ENCODE results near the gene BPIFA3. TPM values are rescaled to one million over a fixed set of nuclear protein-coding genes. Genes with fewer than 3 reads are reported as not detected.

Gene BPIFA3
- total RNA-seq: not detected in 2 replicates

GRCh38 chr20:33217052-33217451 lies at the start of gene BPIFA3:
TSS of gene BPIFA3 (plus strand) at chr20:33217352. CDS start at chr20:33217537, 185 bp downstream.

GRCh38 chr20:33167859-33168258 lies 49.3 kb upstream of the BPIFA3 start, which contains the start of gene BPIFA2:
TSS of gene BPIFA2 (plus strand) at chr20:33168159. CDS start at chr20:33169146, 987 bp downstream.

DNA sequence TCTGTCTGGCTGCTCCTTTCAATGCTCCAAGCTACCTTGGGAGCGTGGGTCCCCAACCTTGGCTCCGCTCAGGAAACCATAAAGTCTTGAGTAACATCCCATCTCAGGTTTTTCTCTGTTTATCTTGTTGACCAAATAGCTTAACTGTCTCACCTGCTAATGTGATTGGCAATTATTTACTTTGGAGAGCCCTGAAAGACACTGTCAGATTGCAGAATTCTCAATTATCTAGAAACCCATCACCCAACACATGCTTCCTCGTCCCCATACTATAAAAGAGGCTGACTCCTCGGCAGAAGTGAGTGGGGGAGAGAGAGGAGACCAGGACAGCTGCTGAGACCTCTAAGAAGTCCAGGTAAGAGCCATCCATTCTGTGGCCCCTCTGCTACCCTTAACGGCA lies 18.5 kb downstream of the BPIFA3 start, which contains the start of gene BPIFA1:
Gene BPIFA1, plus strand, starts transcription at position 301 of the 400 bp plus-strand sequence. CDS start 1,716 bp downstream, outside the sequence.

Other genes starting within 250 kb of the BPIFA3 start
- not detected in 2 replicates for gene SUN5, start 212.9 kb upstream of the BPIFA3 start, total RNA-seq
- not detected in 2 replicates for gene BPIFB2, start 209.6 kb upstream of the BPIFA3 start, total RNA-seq
- not detected in 2 replicates for gene BPIFB6, start 185.7 kb upstream of the BPIFA3 start, total RNA-seq
- gene BPIFB3, start 163.4 kb upstream of the BPIFA3 start, total RNA-seq: not detected in 2 replicates
- gene BPIFB4, start 137.7 kb upstream of the BPIFA3 start, total RNA-seq: not detected in 2 replicates
- gene BPIFA2, start 49.2 kb upstream of the BPIFA3 start, total RNA-seq: not detected in 2 replicates
- not detected in 2 replicates for gene BPIFA1, start 18.6 kb downstream of the BPIFA3 start, total RNA-seq
- gene BPIFB1, start 65.9 kb downstream of the BPIFA3 start, total RNA-seq: not detected in 2 replicates
- gene CDK5RAP1, start 184.2 kb downstream of the BPIFA3 start, total RNA-seq: 16.0 and 32.9 TPM in 2 replicates
- gene SNTA1, start 226.4 kb downstream of the BPIFA3 start, total RNA-seq: 16.2 and 18.7 TPM in 2 replicates

Measured in mesangial cell (primary cell).